DMS 273 (cell line): ENCODE data around the gene ADK.
"Not testable (repeated sequence)": the region's sequence is repeated elsewhere in the genome, so short reads cannot be mapped to it uniquely, and the experiment has no call there.

Source experiments
- DNase-seq: peaks from one replicate; lab custom pipeline; 2025; ENCODE audit not compliant: unreplicated experiment; lab: John Stamatoyannopoulos, UW

ADK gene

GRCh38 chr10:74474022-74474713 lies 323.1 kb downstream of the ADK start:
- DNase-seq, result no peak

DNA sequence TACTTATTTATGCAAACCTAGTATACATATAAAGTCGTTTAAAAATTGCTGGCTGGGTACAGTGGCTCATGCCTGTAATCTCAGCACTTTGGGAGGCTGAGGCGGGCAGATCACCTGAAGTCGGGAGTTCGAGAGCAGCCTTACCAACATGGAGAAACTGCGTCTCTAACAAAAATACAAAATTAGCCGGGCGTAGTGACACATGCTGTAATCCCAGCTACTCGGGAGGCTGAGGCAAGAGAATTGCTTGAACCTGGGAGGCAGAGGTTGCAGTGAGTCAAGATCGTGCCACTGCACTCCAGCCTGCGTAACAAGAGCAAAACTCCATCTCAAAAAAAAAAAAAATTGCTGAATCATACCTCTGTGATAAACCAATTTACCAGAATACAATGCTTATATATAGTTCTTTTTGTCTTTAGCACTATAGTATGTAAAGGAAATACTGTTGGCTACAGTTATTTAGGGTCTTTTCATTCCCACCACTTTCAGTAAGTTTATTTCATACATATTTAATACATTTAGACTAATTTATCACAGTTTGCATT lies 325.2 kb downstream of the ADK start:
- not testable (repeated sequence) for DNase-seq

DNA sequence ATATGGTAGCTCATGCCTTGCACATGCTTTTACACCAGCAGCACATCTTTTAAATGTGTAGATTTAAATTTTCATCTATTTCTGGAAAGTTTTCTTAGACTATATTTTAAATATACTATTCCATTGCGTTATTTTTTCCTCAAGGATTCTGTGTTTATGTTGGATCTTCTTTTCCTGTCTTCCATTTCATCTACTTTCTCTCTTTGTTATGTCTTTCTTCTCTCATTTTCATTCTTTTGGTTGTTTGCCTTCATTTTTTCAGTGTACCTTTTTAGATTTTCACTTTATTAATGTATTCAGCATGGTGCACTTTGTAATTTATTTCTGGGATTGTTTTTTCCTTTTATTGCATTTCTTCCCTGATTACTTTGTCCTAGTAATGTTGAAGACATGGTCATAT lies 329.8 kb downstream of the ADK start:
- no peak for DNase-seq

DNA sequence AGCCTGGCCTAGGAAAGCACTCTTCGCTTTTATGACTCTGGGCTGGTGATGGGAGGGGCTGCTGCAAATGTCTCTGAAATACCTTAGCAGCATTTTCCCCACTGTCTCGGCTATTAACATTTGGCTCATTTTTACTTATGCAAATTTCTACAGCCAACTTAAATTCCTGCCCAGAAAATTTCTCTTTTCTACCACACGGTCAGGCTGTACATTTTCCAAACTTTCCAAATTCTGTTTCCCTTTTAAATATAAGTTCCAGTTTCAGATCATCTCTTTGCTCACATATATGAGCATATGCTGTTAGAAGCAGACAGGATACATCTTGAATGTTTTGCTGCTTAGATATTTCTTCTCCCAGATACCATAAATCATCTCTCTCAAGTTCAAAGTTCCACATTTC lies 332.3 kb downstream of the ADK start:
- DNase-seq, result no peak

GRCh38 chr10:74485283-74485682 lies 334.3 kb downstream of the ADK start:
- no peak for DNase-seq

- no peak for DNase-seq
These were observed 335.6 kb downstream of the ADK start for GRCh38 chr10:74486659-74487058.

DNA sequence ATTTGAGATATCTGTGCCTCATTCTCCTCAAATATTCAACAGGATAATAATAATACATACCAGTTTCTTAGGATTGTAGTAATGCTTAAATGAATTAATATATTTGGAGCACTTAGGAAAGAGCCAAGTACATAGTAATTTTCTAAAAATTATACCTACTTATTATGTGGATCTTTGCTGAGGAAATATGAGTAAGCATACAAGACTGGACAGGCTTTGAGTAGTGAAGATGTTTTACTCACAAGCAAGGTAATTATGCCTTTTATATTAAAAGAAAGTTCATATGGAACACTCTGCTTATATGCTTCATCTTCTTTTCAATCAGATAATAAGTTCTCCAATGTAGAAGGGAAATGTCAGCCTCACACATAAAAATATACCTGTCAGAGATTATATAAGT lies 337.9 kb downstream of the ADK start:
- no peak for DNase-seq

DNA sequence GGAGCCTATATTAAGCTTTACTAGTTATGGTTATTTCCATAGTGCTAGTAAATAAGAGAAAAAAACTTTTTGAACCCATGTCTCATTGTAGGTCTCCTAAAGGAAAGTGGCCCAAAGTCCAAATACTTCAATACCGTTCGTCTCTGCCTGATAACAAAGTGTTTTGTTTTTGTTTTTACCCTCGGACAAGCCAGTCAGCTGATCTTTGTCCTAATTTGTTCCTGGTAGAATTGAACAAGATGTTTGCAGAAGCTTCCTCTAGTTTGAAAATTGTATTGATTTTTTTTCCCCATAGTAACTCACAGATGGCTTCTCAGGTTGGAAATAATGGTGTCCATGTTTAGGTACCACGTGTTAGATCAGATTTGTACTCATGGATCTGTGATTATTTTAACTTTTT lies 339.5 kb downstream of the ADK start:
- DNase-seq, result no peak

DNA sequence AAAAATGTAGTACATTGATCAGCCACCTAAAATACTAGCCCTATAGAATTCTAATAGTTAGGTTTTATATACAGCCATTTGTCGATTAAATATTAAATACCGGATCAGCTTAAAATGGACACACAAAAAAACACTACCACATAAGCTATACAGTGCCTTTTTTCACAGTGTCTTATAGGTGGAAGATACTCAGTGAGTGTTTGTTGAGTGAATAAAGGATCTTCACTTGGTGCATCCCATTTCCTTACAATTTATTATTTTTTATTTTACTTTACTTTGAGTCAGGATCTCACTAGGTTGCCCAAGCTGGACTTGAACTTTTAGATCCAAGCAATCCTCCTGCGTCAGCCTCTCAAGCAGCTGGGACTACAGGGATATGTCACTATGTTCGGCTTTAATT lies 340.0 kb downstream of the ADK start:
- no peak for DNase-seq

DNA sequence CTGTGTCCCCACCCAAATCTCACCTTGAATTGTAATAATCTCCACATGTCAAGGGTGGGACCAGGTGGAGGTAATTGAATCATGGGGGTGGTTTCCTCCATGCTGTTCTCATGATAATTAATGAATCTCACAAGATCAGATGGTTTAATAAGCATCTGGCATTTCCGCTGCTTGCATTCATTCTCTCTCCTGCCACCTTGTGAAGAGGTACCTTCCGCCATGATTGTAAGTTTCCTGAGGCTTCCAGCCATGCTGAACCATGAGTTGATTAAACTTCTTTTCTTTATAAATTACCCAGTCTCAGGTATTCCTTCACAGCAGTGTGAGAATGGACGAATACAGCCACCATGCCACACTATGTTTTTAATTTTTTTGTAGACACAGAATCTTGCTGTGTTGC lies 345.3 kb downstream of the ADK start:
- not testable (repeated sequence) for DNase-seq

- DNase-seq, result not testable (repeated sequence)
These were observed 347.6 kb downstream of the ADK start for GRCh38 chr10:74498664-74499063.

DNA sequence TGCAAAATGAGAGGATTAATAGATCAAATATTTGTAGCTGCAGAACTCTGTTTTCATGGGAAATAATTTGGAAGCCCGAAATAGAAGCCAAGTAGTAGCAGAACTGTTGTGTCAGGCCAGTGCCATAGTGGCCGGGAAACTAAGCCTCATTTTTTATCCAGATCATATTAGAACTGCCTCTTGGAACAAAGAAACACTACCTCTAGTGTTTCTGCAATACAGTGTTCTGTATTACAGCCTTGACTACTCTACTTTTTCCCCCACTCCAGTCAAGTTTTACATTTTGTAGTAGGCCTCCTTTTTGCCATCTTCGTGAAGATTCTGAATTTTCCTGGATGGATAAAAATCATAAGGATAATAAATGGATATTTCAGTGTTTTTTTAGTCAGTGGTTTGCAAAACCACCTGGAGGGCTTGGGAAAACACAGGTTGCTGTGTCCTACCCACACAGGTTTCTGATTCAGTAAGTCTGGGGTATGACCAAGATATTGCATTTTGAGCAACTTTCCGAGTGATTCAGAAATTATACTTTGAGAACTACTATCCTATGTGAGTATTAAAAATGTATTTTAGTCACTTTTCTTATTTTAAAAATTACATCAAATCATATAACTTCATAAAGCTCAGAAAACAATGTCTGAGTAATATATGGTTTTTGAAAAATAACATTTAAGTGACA lies 349.1 kb downstream of the ADK start:
- DNase-seq, result no peak

DNA sequence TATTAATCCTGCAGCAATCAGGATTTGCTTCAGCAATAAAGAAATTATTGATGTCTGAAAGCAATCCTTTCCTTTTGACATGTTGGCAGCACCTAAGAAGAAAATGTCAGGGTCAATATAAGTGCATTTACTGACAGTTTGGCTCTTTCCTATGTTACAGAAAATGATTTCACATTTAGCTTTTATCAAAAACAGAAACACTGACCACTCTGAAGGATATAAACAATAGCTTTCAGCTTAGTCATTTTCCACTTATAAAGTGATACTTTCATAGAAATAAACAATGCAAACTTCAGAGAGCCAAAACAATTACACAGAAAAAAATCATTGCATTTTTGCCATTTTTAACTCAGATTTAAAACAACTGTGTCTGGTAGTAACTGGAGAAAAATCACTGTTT lies 349.8 kb downstream of the ADK start:
- DNase-seq, result no peak

DNA sequence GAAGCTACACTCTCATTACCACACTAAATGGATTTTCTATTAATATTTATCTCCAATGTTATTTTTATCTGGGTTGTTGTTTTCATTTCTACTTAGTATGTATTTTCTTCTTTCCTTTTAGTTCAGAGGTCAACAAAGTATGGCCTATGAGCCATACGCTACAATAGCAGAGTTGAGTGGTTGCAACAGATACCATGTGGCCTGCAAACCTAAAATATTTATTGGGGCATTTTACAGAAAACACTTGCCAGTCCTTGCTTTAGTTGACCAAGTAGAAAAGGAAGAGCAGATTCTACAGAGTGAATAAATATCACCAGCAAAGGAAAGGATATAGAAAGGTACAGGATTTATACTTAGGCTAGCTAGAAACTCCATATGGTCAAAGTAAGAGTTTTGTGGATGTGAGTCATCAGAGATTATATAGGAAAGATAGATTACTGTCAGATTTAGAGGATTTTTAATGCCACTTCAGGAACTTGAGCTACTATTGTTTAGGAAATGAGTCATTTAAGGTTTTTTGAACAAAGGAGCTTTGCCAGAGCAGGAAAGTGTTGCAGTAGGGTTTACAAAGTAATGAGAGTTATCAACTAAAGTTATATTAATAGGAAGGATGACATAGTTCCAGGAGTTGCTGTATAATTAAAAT lies 352.1 kb downstream of the ADK start:
- no peak for DNase-seq

- no peak for DNase-seq
These were observed 356.9 kb downstream of the ADK start for GRCh38 chr10:74507951-74508350.

DNA sequence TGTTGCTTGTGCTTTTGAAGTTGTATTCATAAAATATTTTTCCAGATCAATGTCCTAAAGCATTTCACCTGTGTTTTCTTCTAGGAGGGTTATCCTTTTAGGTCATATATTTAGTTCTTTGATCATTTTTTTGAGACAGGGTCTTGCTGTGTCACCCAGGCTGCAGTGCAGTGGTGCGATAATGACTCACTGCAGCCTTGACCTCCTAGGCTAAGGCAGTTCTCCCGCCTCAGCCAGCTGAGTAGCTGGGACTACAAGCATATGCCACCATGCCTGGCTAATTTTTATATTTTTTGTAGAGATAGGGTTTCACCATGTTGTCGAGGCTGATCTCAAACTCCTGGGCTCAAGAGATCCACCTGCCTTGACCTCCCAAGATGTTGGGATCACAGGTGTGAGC lies 359.6 kb downstream of the ADK start:
- DNase-seq, result no peak

DNA sequence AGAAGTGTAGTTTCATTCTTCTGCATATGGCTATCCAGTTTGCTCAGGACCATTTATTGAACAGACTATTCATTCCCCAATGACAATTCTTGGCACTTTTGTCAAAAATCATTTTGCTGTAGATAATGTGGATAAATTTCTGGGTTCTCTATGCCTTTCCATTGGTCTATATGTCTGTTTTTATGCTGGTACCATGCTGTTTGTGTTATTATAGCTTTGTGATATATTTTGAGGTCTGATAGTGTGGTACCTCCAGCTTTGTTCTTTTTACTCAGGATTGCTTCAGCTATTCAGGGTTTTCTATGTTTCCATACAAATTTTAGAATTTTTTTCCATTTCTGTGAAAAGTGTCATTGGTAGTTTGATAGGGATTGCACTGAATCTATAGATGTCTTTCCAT lies 360.0 kb downstream of the ADK start:
- DNase-seq, result no peak

DNA sequence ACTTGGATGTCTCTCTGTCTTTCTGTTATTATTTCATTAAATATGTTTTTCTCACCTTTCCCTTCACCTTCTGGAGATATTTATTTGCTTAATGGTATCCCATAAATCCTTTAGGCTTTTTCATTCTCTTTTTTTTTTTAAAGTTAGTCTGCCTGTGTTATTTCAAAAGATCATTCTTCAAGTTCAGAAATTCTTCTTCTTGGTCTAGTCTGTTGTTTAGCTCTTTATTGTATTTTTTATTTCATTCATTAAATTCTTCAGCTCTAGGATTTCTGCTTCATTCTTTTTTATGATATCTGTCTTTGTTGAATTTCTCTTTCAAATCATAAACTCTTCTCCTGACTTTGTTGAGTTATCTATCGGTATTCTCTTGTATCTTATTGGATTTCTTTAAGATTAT lies 363.3 kb downstream of the ADK start:
- DNase-seq, result no peak

- peak; percentile 38 for DNase-seq
These were observed 367.0 kb downstream of the ADK start for GRCh38 chr10:74518061-74518460.

GRCh38 chr10:74521526-74521925 lies 370.5 kb downstream of the ADK start:
- DNase-seq, result no peak

GRCh38 chr10:74523199-74523598 lies 372.2 kb downstream of the ADK start:
- no peak for DNase-seq

- DNase-seq, result no peak
These were observed 374.9 kb downstream of the ADK start for GRCh38 chr10:74525885-74526284.
